Tibial artery (tissue), 4 donors: Measurements from ENCODE around the gene TMEM178A.
"Not testable (repeated sequence)": the region's sequence is repeated elsewhere in the genome, so short reads cannot be mapped to it uniquely, and the experiment has no call there.

Source experiments
- DNase-seq, 2 donors: peaks; one replicate each; pipeline ENCODE4 v3.0.0-alpha.2; 2019
- H3K27ac ChIP-seq, 2 donors: fragments of 200-600 bp; sonication (generic) in 1 of 2; 1 replicate in 1 of 2; 2 replicates in 1 of 2; pipeline ENCODE4 v1.5.1; 2018 to 2019; ENCODE audit warnings: mild to moderate bottlenecking in 1 of 2
- H3K27me3 ChIP-seq, 2 donors: fragments of 200-600 bp; sonication (generic) in 1 of 2; one replicate each; pipeline versions ENCODE4 v1.5.1 to v1.6.0; 2016 to 2019
- H3K36me3 ChIP-seq, 3 donors: fragments of 200-600 bp; sonication (generic) in 2 of 3; one replicate each; pipeline ENCODE4 v1.5.1; 2016 to 2019; ENCODE audit warnings: mild to moderate bottlenecking in 2 of 3
- H3K4me1 ChIP-seq, 4 donors: fragments of 200-600 bp; sonication (generic) in 2 of 4; 1 replicate in 3 of 4; 2 replicates in 1 of 4; pipeline ENCODE4 v1.5.1; 2016 to 2019
- H3K4me3 ChIP-seq, 2 donors: fragments of 200-600 bp; sonication (generic) in 1 of 2; 1 replicate in 1 of 2; 2 replicates in 1 of 2; pipeline ENCODE4 v1.5.1; 2018 to 2019; ENCODE audit warnings: mild to moderate bottlenecking in 2 of 2
- H3K9me3 ChIP-seq, 3 donors: fragments of 200-600 bp; sonication (generic) in 1 of 3; one replicate each; pipeline ENCODE4 v1.5.1; 2016 to 2019
- CTCF ChIP-seq, 2 experiments: fragments of 200-600 bp in 1 of 2; fragments of 450-650 bp in 1 of 2; IDR thresholded peaks; one replicate each; pipeline ENCODE4 v1.5.1; 2017 to 2019; ENCODE audit warnings: antibody characterized with exemption in 2 of 2, mild to moderate bottlenecking in 1 of 2, moderate library complexity in 1 of 2
- intact Hi-C: fragments of 100-400 bp; cut with DNase I; formaldehyde crosslinking; loops from one replicate; pipeline ENCODE4 v1.15.0; 2023; ENCODE audit warnings: low total_unique reads

The TMEM178A gene

GRCh38 chr2:39647104-39647765 is 18.5 kb upstream of the TMEM178A start:
- no peaks in the 10 kb centered on the region for H3K9me3 ChIP-seq
- H3K27ac ChIP-seq = no peak overlapping the region
- DNase-seq = no peak
- H3K4me3 ChIP-seq = no peak overlapping the region
- TF ChIP-seq CTCF (IDR thresholded peaks at IDR 0.05) = no peak
- peaks cover 0 to 6% (median 3%) of the 10 kb centered on the region in 4 donors for H3K4me1 ChIP-seq
- H3K36me3 ChIP-seq = no peaks in the 10 kb centered on the region
- H3K27me3 ChIP-seq = no peaks in the 10 kb centered on the region
- intact Hi-C loops = no loop called here

- Histone ChIP-seq H3K36me3 (no peaks in the 10 kb centered on the region), H3K4me1 (no peaks in the 10 kb centered on the region), H3K27me3 (no peaks in the 10 kb centered on the region), H3K4me3 (no peak overlapping the region), H3K27ac (no peak overlapping the region), H3K9me3 (no peaks in the 10 kb centered on the region)
- intact Hi-C loops = no loop called here
- no peak for DNase-seq
- no peak for TF ChIP-seq CTCF (IDR thresholded peaks at IDR 0.05)
Measured at GRCh38 chr2:39648580-39648979, 17.1 kb upstream of the TMEM178A start.

- no peak for TF ChIP-seq CTCF (IDR thresholded peaks at IDR 0.05)
- no peaks in the 10 kb centered on the region for H3K9me3 ChIP-seq
- no peak overlapping the region for H3K27ac ChIP-seq
- no peak overlapping the region for H3K4me3 ChIP-seq
- intact Hi-C loops = no loop called here
- no peaks in the 10 kb centered on the region for H3K36me3 ChIP-seq
- H3K4me1 ChIP-seq = no peaks in the 10 kb centered on the region
- DNase-seq = no peak
- H3K27me3 ChIP-seq = no peaks in the 10 kb centered on the region
Measured at GRCh38 chr2:39649511-39649910, 16.2 kb upstream of the TMEM178A start.

- no peak overlapping the region for H3K4me3 ChIP-seq
- no peaks in the 10 kb centered on the region for H3K36me3 ChIP-seq
- no peaks in the 10 kb centered on the region for H3K4me1 ChIP-seq
- peaks cover 0 to 4% (median 0%) of the 10 kb centered on the region in 3 donors for H3K9me3 ChIP-seq
- intact Hi-C loops = no loop called here
- DNase-seq = no peak
- no peaks in the 10 kb centered on the region for H3K27me3 ChIP-seq
- no peak for TF ChIP-seq CTCF (IDR thresholded peaks at IDR 0.05)
- no peak overlapping the region for H3K27ac ChIP-seq
Measured at GRCh38 chr2:39650468-39650867, 15.2 kb upstream of the TMEM178A start.

GRCh38 chr2:39656215-39656614 is 9.5 kb upstream of the TMEM178A start:
- H3K4me3 ChIP-seq, H3K9me3 ChIP-seq, intact Hi-C loops, DNase-seq, H3K4me1 ChIP-seq, H3K27ac ChIP-seq, H3K27me3 ChIP-seq, H3K36me3 ChIP-seq: not testable (repeated sequence)

GRCh38 chr2:39657287-39657937 is 8.3 kb upstream of the TMEM178A start:
- Histone ChIP-seq H3K4me1 (no peaks in the 10 kb centered on the region), H3K27ac (no peak overlapping the region), H3K27me3 (no peaks in the 10 kb centered on the region), H3K4me3 (no peak overlapping the region), H3K9me3 (peaks cover 0 to 4% (median 0%) of the 10 kb centered on the region in 3 donors), H3K36me3 (no peaks in the 10 kb centered on the region)
- TF ChIP-seq CTCF (IDR thresholded peaks at IDR 0.05) = no peak
- intact Hi-C loops = no loop called here
- DNase-seq = no peak
